H9 (cell line): ENCODE data around the gene KRTAP19-2. TPM values are rescaled to one million over a fixed set of nuclear protein-coding genes. Genes with fewer than 3 reads are reported as not detected.

Source experiments
- DNase-seq: peaks from one replicate; pipeline ENCODE4 v3.0.0-alpha.2; 2017
- H2AFZ ChIP-seq: one replicate; pipeline ENCODE4 v1.6.1; 2013; ENCODE audit warnings: mild to moderate bottlenecking, low read length, control low read depth, moderate library complexity
- H2AK5ac ChIP-seq: 2 replicates; pipeline ENCODE4 v1.6.1; 2013; ENCODE audit warnings: low read length, control low read depth, mixed read lengths; ENCODE audit not compliant: insufficient read length
- H2BK120ac ChIP-seq: one replicate; pipeline ENCODE4 v1.6.1; 2013; ENCODE audit warnings: low read depth, mild to moderate bottlenecking, low read length, control low read depth, inconsistent platforms; ENCODE audit not compliant: poor library complexity, severe bottlenecking
- H2BK12ac ChIP-seq: 2 replicates; pipeline ENCODE4 v1.6.1; 2013; ENCODE audit warnings: low read length, control low read depth, mixed read lengths, low read depth; ENCODE audit not compliant: insufficient read length
- H2BK15ac ChIP-seq: 2 replicates; pipeline ENCODE4 v1.6.1; 2013; ENCODE audit warnings: low read depth, low read length, control low read depth
- H2BK20ac ChIP-seq: one replicate; pipeline ENCODE4 v1.6.1; 2013; ENCODE audit warnings: low read depth, mild to moderate bottlenecking, low read length, control low read depth, inconsistent platforms; ENCODE audit not compliant: poor library complexity, severe bottlenecking
- H2BK5ac ChIP-seq: 2 replicates; pipeline ENCODE4 v1.6.1; 2013; ENCODE audit warnings: low read length, control low read depth, mixed read lengths; ENCODE audit not compliant: insufficient read length
- H3K14ac ChIP-seq: 2 replicates; pipeline ENCODE4 v1.6.1; 2013; ENCODE audit warnings: low read length, control low read depth; ENCODE audit not compliant: insufficient read depth
- H3K18ac ChIP-seq: 2 replicates; pipeline ENCODE4 v1.6.1; 2013; ENCODE audit warnings: low read depth, mild to moderate bottlenecking, mixed read lengths, low read length, control low read depth; ENCODE audit not compliant: insufficient read length
- H3K23ac ChIP-seq: 2 replicates; pipeline ENCODE4 v1.6.1; 2013; ENCODE audit warnings: low read length, control low read depth, mixed read lengths, low read depth; ENCODE audit not compliant: insufficient read length
- H3K23me2 ChIP-seq: 2 replicates; pipeline ENCODE4 v1.6.1; 2013; ENCODE audit warnings: low read depth, mild to moderate bottlenecking, mixed read lengths, low read length, control low read depth; ENCODE audit not compliant: insufficient read length, poor library complexity, severe bottlenecking
- H3K27ac ChIP-seq: 2 replicates; pipeline ENCODE4 v1.5.1; 2013; ENCODE audit warnings: low read length, control low read depth, mixed read lengths, low read depth; ENCODE audit not compliant: insufficient read length
- H3K27me3 ChIP-seq: 2 replicates; pipeline ENCODE4 v1.6.1; 2013; ENCODE audit warnings: low read length, control low read depth, inconsistent platforms; ENCODE audit not compliant: insufficient read depth
- H3K4ac ChIP-seq: 2 replicates; pipeline ENCODE4 v1.6.1; 2013; ENCODE audit warnings: low read depth, mild to moderate bottlenecking, control low read depth, inconsistent platforms, low read length, moderate library complexity
- H3K4me1 ChIP-seq: 2 replicates; pipeline ENCODE4 v1.6.1; 2013; ENCODE audit warnings: low read length, control low read depth, inconsistent platforms; ENCODE audit not compliant: insufficient read depth
- H3K4me2 ChIP-seq: 2 replicates; pipeline ENCODE4 v1.6.1; 2013; ENCODE audit warnings: low read length, control low read depth, mixed read lengths; ENCODE audit not compliant: insufficient read length, insufficient read depth
- H3K56ac ChIP-seq: 2 replicates; pipeline ENCODE4 v1.6.1; 2013; ENCODE audit warnings: low read depth, mild to moderate bottlenecking, mixed read lengths, low read length, control low read depth; ENCODE audit not compliant: insufficient read length
- H3K79me1 ChIP-seq: 2 replicates; pipeline ENCODE4 v1.6.1; 2013; ENCODE audit warnings: low read depth, mild to moderate bottlenecking, moderate library complexity, low read length, control low read depth, inconsistent platforms; ENCODE audit not compliant: insufficient read depth, poor library complexity, severe bottlenecking
- H3K79me2 ChIP-seq: 2 replicates; pipeline ENCODE4 v1.6.1; 2013; ENCODE audit warnings: low read length, control low read depth, inconsistent platforms; ENCODE audit not compliant: insufficient read depth
- H3K9ac ChIP-seq: 2 replicates; pipeline ENCODE4 v1.6.1; 2013; ENCODE audit warnings: low read length, control low read depth, mixed read lengths; ENCODE audit not compliant: insufficient read length; ENCODE audit errors: extremely low read depth
- H3K9me3 ChIP-seq: one replicate; pipeline ENCODE4 v1.6.1; 2013; ENCODE audit warnings: low read depth, low read length, inconsistent platforms; ENCODE audit not compliant: control insufficient read depth
- H3T11ph ChIP-seq: one replicate; pipeline ENCODE4 v1.6.1; 2013; ENCODE audit warnings: mild to moderate bottlenecking, low read length, control low read depth, inconsistent platforms
- H4K20me1 ChIP-seq: one replicate; pipeline ENCODE4 v1.6.1; 2013; ENCODE audit not compliant: control insufficient read depth, insufficient read length, insufficient read depth
- H4K5ac ChIP-seq: 2 replicates; pipeline ENCODE4 v1.6.1; 2013; ENCODE audit warnings: low read depth, mild to moderate bottlenecking, mixed read lengths, low read length, control low read depth; ENCODE audit not compliant: insufficient read length
- H4K8ac ChIP-seq: replicated peaks from 2 replicates; pipeline ENCODE4 v1.6.1; 2013; ENCODE audit warnings: low read length, control low read depth, mixed read lengths, low read depth; ENCODE audit not compliant: insufficient read length
- H4K91ac ChIP-seq: 2 replicates; pipeline ENCODE4 v1.6.1; 2013; ENCODE audit warnings: low read depth, mild to moderate bottlenecking, moderate library complexity, mixed read lengths, low read length, control low read depth; ENCODE audit not compliant: insufficient read length
- H3K27ac Mint-ChIP-seq, 3 experiments: 2 replicates in 2 of 3; 3 replicates in 1 of 3; pipeline ENCODE4 v1.8.0; 2020 to 2021; ENCODE audit warnings: mixed read lengths in 3 of 3, mild to moderate bottlenecking in 1 of 3, moderate library complexity in 1 of 3
- H3K27me3 Mint-ChIP-seq: 2 replicates; pipeline ENCODE4 v1.8.0; 2021; ENCODE audit warnings: low read depth, mild to moderate bottlenecking, moderate library complexity, mixed read lengths
- H3K36me3 Mint-ChIP-seq, 3 experiments: 2 replicates in 2 of 3; 3 replicates in 1 of 3; pipeline ENCODE4 v1.8.0; 2020 to 2021; ENCODE audit warnings: low read depth in 3 of 3, mixed read lengths in 3 of 3; ENCODE audit not compliant: insufficient read depth in 1 of 3
- H3K4me1 Mint-ChIP-seq, 2 experiments: 2 replicates each; pipeline ENCODE4 v1.8.0; 2020; ENCODE audit warnings: mixed read lengths in 2 of 2
- H3K4me3 Mint-ChIP-seq, 2 experiments: 2 replicates in 1 of 2; 3 replicates in 1 of 2; pipeline ENCODE4 v1.8.0; 2020 to 2021; ENCODE audit warnings: mild to moderate bottlenecking in 2 of 2, mixed read lengths in 2 of 2, moderate library complexity in 1 of 2
- H3K9me3 Mint-ChIP-seq, 2 experiments: 2 replicates in 1 of 2; 3 replicates in 1 of 2; pipeline ENCODE4 v1.8.0; 2020; ENCODE audit warnings: mild to moderate bottlenecking in 2 of 2, mixed read lengths in 2 of 2, moderate library complexity in 1 of 2
- CTCF ChIP-seq: fragments of 200-600 bp; sonication (generic); conservative IDR thresholded peaks from 3 replicates; pipeline ENCODE4 v1.8.0; 2021; ENCODE audit warnings: antibody characterized with exemption, mild to moderate bottlenecking
- WGBS: extraction: QIAGEN DNeasy Blood & Tissue Kit; methylation state at CpG from one replicate; pipeline ENCODE4 v1.1.7; 2013; ENCODE audit warnings: missing lambda C conversion rate, low lambda C conversion rate, mixed read lengths; ENCODE audit not compliant: insufficient read length; ENCODE audit errors: extremely low coverage; 5-methylcytosine and 5-hydroxymethylcytosine counted together
- total RNA-seq: library from RNA; stranded (reverse); gene quantifications from 2 replicates; pipeline ENCODE4 v1.2.1, GENCODE V29; 2021

KRTAP19-2 gene
- total RNA-seq, 1 experiment from 2014 or later, result not detected

- H3K23ac ChIP-seq, result no peak overlapping the region
- no peaks in the 10 kb centered on the region for H3K27me3 ChIP-seq
- peaks cover 0 to 19% (median 6%) of the 10 kb centered on the region in 3 experiments; a peak in 4 of 7 replicates for H3K36me3 Mint-ChIP-seq
- DNase-seq, result no peak
- H3K14ac ChIP-seq, result no peak overlapping the region
- no peaks in the 10 kb centered on the region for H4K20me1 ChIP-seq
- H3K79me2 ChIP-seq, result no peaks in the 10 kb centered on the region
- H3K27ac Mint-ChIP-seq, result no peak overlapping the region
- H3K4me1 ChIP-seq, result no peaks in the 10 kb centered on the region
- no peak overlapping the region for H3K4ac ChIP-seq
- no peaks in the 10 kb centered on the region; the same call in 1 of the 2 replicates for H3K27me3 Mint-ChIP-seq
- no peak overlapping the region for H2BK15ac ChIP-seq
- H2BK12ac ChIP-seq, result no peak overlapping the region
- no peak overlapping the region for H2BK5ac ChIP-seq
- no peak for TF ChIP-seq CTCF
- no peak overlapping the region for H2BK20ac ChIP-seq
- H3K4me1 Mint-ChIP-seq, result peaks cover 0 to 6% of the 10 kb centered on the region in 2 experiments; a peak in 2 of 4 replicates
- H3K4me3 Mint-ChIP-seq, result no peak overlapping the region
- no peaks in the 10 kb centered on the region for H3K9me3 ChIP-seq
- no peak overlapping the region for H3K18ac ChIP-seq
- no peak overlapping the region for H4K91ac ChIP-seq
- H3K79me1 ChIP-seq, result no peaks in the 10 kb centered on the region
- H3K9me3 Mint-ChIP-seq, result peaks cover 4 to 20% of the 10 kb centered on the region in 2 experiments; a peak in 4 of 5 replicates
- H3K4me2 ChIP-seq, result no peak overlapping the region
- no peak overlapping the region for H3K9ac ChIP-seq
- no peak overlapping the region for H2AFZ ChIP-seq
- no peak overlapping the region for H3T11ph ChIP-seq
- no peaks in the 10 kb centered on the region for H3K23me2 ChIP-seq
- no CpG with 5 or more reads among the region's 1 CpG for WGBS
- no peak overlapping the region for H3K27ac ChIP-seq
- H3K56ac ChIP-seq, result no peak overlapping the region
- H4K5ac ChIP-seq, result no peak overlapping the region
- no peak overlapping the region for H4K8ac ChIP-seq
- no peak overlapping the region for H2AK5ac ChIP-seq
- H2BK120ac ChIP-seq, result no peak overlapping the region
Measured at GRCh38 chr21:30518876-30519275, 31.6 kb upstream of the KRTAP19-2 start.
